MCF 10A (cell line): Measurements from ENCODE around the gene VAV2. TPM values are rescaled to one million over a fixed set of nuclear protein-coding genes. Genes with fewer than 3 reads are reported as not detected.

Experiments
- BruUV-seq: library from RNA; stranded (reverse); fragments of 400-500 nt; replicated peaks from 2 replicates; lab custom pipeline; 2021; lab: Mats Ljungman, UMichigan
- CTCF ChIA-PET: fragments of 300-600 bp; sonication (Branson Sonifier 250); formaldehyde crosslinking; extraction: SDS; loops from one replicate; lab custom pipeline; 2021; ENCODE audit warnings: antibody characterized with exemption, inconsistent platforms; lab: Yijun Ruan, JAX
- POLR2A ChIA-PET: fragments of 300-600, 350-650 bp; sonication (Branson Sonifier 250); formaldehyde crosslinking; extraction: SDS; loops from one replicate; lab custom pipeline; 2020; ENCODE audit warnings: antibody characterized with exemption, inconsistent platforms; lab: Yijun Ruan, JAX
- DNase-seq: peaks from one replicate; pipeline ENCODE4 v3.0.0-alpha.2; 2018; ENCODE audit not compliant: unreplicated experiment
- H3K27ac Mint-ChIP-seq: one replicate; pipeline ENCODE4 v1.8.0; 2022; ENCODE audit warnings: mild to moderate bottlenecking, low read depth, mixed read lengths; ENCODE audit not compliant: unreplicated experiment
- H3K27me3 Mint-ChIP-seq: one replicate; pipeline ENCODE4 v1.8.0; 2022; ENCODE audit warnings: mixed read lengths; ENCODE audit not compliant: insufficient read depth, unreplicated experiment
- H3K36me3 Mint-ChIP-seq: one replicate; pipeline ENCODE4 v1.8.0; 2022; ENCODE audit warnings: mild to moderate bottlenecking, moderate library complexity, mixed read lengths; ENCODE audit not compliant: insufficient read depth, unreplicated experiment
- H3K4me1 Mint-ChIP-seq: one replicate; pipeline ENCODE4 v1.8.0; 2022; ENCODE audit warnings: mixed read lengths; ENCODE audit not compliant: insufficient read depth, unreplicated experiment
- H3K4me3 Mint-ChIP-seq: one replicate; pipeline ENCODE4 v1.8.0; 2022; ENCODE audit warnings: mild to moderate bottlenecking, moderate library complexity, mixed read lengths; ENCODE audit not compliant: unreplicated experiment
- H3K9me3 Mint-ChIP-seq: one replicate; pipeline ENCODE4 v1.8.0; 2022; ENCODE audit warnings: mixed read lengths; ENCODE audit not compliant: unreplicated experiment
- CTCF ChIP-seq: fragments of 200-600 bp; IDR thresholded peaks from one replicate; pipeline ENCODE4 v1.8.0; 2022; ENCODE audit warnings: antibody characterized with exemption, mild to moderate bottlenecking; ENCODE audit not compliant: unreplicated experiment
- intact Hi-C: fragments of 100-400 bp; cut with micrococcal nuclease; formaldehyde crosslinking; loops from 2 replicates; pipeline ENCODE4 v1.14.1; 2022
- total RNA-seq: library from RNA; stranded (reverse); gene quantifications from 2 replicates; pipeline ENCODE4 v1.2.3, GENCODE V29; 2022

The VAV2 gene
- total RNA-seq, 1 experiment from 2014 or later, result 31.0 TPM

- DNase-seq, result no peak
- peaks cover 16% of the 10 kb centered on the region for H3K36me3 Mint-ChIP-seq
- POLR2A ChIA-PET, result interaction anchor here (0.6 kb wide), 1 partner anchor 17 kb away, joined by 3 read pairs; no protein-coding TSS in a partner anchor
- CTCF ChIA-PET, result interaction anchor here (0.7 kb wide), 1 partner anchor 121 kb away, joined by 3 read pairs; no protein-coding TSS in a partner anchor
- peaks cover 5% of the 10 kb centered on the region for H3K4me1 Mint-ChIP-seq
- peak overlapping the region; percentile 39 for H3K27ac Mint-ChIP-seq
- no TSS peak for BruUV-seq
- TF ChIP-seq CTCF, result no peak
- no peak overlapping the region for H3K4me3 Mint-ChIP-seq
- H3K27me3 Mint-ChIP-seq, result no peaks in the 10 kb centered on the region
- intact Hi-C loops, result no loop called here
- no peaks in the 10 kb centered on the region for H3K9me3 Mint-ChIP-seq
Measured at GRCh38 chr9:133913571-133914369, 78.4 kb downstream of the VAV2 start.

GRCh38 chr9:133910855-133911514 is 81.1 kb downstream of the VAV2 start:
- ChIA-PET CTCF (interaction anchor here (1.7 kb wide), 1 partner anchor 82 kb away, joined by 9 read pairs; no protein-coding TSS in a partner anchor), POLR2A (no interaction called here)
- TF ChIP-seq CTCF, result no peak
- Mint-ChIP-seq H3K4me3 (no peak overlapping the region), H3K9me3 (no peaks in the 10 kb centered on the region), H3K4me1 (peaks cover 5% of the 10 kb centered on the region), H3K36me3 (peaks cover 10% of the 10 kb centered on the region), H3K27me3 (no peaks in the 10 kb centered on the region), H3K27ac (no peak overlapping the region)
- BruUV-seq, result no TSS peak
- DNase-seq, result no peak
- intact Hi-C loops, result no loop called here

- ChIA-PET POLR2A (interaction anchor here (0.8 kb wide), 1 partner anchor 29 kb away, joined by 4 read pairs; no protein-coding TSS in a partner anchor), CTCF (no interaction called here)
- Mint-ChIP-seq H3K9me3 (no peaks in the 10 kb centered on the region), H3K4me1 (peaks cover 5% of the 10 kb centered on the region), H3K4me3 (no peak overlapping the region), H3K27ac (no peak overlapping the region), H3K27me3 (no peaks in the 10 kb centered on the region), H3K36me3 (peaks cover 11% of the 10 kb centered on the region)
- no peak for DNase-seq
- no peak for TF ChIP-seq CTCF
- BruUV-seq, result no TSS peak
- intact Hi-C loops, result no loop called here
Measured at GRCh38 chr9:133906932-133907910, 84.9 kb downstream of the VAV2 start.
